Activated CD4-positive, alpha-beta T cell treated with anti-CD3 and anti-CD28 coated beads, Interleukin-2, Interleukin-4, amounts not matched to agents 100 ng/mL and 50 ng/mL, durations not matched to agents 16 hours and 8 hours (primary cell): Measurements from ENCODE around the gene ATOX1.
"Not testable (repeated sequence)": the region's sequence is repeated elsewhere in the genome, so short reads cannot be mapped to it uniquely, and the experiment has no call there.

Source experiments
- DNase-seq: peaks from one replicate; pipeline ENCODE4 v3.0.0-alpha.2; 2020; ENCODE audit warnings: low spot score

Gene ATOX1

DNA sequence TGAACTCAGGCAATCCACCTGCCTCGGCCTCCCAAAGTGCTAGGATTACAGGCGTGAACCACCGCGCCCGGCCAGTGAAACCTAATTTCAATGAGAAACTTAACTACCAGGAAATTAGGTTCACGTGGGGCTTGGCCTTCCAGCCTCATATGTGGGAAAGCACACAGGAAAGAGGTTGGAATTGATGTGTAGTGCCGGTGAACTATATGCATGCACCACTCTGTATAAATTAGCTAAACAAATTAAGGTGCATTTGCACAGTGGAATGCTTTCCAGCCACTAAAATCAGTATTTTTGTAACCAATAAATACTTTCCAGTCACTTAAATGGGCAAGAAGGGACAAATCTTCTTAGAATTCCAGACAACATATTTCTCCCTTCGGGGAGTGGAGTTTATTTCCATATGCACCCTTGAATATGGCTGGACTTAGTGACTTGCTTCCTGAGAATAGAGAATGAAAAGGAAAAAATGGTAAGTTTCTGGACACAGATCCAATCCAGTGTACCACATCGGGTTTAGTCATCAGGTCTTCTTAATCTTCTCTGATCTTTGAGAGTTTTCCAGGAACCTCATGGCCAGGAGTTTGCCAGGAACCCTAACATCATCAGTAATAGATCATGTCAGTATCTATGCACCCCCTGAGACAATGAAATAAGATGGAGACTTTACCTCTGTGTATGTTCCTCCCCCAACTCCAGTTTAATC, 24.9 kb downstream of the ATOX1 start:
- DNase-seq, result no peak

DNA sequence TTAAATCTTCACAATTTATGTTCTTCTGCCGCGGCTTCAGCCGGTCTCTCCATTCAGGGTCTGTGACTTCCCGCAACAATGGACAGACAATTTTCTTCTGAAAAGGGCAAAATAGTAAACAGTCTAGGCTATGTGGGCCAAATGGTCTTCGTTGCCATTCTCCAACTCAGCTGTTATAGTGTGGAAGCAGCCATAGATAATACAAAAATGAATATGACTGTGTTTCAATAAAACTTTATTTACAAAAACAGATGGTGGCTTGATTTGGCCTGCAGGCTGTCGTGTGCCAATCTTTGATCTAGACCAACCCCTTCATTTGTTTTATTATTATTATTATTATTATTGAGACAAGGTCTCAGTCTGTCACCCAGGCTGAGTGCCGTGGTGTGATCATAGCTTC, 28.1 kb downstream of the ATOX1 start:
- no peak for DNase-seq

DNA sequence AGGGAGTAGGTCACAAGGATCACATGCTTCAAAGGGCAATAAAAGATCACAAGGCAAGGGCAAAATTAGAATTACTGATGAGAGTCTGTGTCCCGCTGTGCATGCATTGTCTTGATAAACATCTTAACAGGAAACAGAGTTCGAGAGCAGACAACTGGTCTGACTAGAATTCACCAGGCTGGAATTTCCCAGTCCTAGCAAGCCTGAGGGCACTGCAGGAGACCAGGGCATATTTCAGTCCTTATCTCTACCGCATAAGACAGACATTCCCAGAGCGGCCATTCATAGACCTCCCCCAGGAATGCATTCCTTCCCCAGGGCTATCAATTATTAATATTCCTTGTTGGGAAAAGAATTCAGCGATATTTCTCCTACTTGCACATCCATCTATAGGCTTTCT, 28.8 kb downstream of the ATOX1 start:
- DNase-seq, result peak; percentile 38

DNA sequence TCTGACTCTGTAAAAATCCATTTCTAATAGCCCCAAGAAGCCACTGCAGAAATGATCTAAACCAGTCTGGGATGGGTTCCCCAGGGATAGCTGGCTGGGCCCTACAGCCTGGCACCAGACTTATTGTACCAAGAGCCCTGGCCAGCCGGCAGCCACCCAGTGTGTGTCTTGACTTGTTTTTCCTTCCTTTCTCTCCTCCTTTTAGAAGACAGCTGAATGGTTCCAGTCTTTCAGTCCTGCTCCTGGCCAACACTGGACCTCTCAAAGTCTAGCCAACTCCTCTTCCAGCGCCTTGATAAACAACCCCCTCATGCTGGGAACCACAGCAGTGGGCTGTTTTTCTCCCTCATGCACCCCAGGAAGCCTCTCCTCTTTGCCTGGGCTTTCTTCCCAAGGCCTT, 34.1 kb downstream of the ATOX1 start:
- DNase-seq, result no peak

DNA sequence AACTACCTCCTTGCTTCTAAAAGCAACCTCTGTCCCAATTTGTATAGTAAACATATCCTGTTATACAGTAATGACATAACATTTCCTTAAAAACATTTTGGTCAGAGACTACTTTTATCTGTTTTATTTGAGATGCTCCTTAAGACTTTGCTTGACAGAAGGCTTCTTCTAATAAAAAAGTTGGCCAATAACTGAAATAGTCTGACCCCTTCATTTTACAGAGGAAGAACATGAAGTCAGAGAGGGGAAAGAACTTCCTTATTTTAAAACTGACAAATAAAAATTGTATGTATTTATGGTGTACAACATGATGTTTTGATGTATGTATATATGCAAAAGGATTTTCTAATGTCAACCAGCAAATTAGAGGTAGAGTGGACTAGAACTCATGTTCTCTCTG, 35.9 kb downstream of the ATOX1 start:
- no peak for DNase-seq

DNA sequence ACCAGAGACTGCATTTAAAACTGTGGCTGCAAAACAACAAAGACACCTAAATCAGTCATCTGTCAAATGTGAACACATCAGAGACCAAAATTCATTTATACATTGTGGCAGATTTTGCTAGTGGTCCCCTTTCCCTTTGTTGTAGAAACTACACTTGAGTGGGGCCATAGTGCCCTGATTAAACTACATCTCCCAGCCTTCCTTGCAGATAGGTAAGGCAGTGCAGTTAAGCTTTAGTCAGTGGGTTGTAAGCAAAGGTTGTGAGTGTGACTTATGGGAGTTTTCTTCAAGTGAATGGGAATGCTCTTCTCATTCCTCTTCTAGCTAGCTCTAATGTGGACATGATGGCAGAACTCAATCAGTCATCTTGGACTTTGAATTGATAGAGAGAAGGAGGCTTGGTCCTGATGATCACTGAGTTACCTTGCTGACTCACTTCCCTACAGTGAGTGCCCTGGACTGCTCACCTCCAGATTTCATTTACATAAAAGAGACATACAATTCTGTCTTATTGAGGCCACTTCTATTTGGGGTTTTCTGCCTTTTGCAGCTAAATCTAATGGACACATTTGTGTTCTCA, 36.5 kb downstream of the ATOX1 start:
- no peak for DNase-seq

DNA sequence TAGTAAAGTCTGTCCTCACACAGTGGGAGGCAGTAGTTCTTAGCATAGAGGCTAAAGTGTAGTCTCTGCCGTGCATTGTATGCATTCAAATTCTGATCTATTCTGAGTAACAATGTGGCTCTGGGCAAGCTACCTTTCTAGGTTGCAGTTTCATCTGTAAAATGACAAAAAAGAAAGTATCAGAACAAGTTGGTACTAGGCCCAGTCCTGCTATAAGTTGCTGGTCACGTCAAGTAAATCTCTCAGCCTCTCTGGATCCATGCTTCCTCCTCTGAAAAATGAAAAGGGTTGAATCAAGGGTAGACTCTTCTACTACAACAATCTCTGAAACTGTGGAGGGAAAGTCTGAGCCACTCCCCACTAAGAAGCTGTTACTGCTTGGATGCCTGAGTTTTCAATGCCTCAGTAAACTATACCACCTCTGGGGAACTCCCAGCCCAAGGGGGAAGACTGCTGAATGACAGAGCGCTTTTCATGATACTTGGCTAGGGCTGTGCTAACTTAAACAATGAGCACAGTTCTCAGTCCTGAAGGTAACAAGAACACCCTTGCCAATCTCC, 37.3 kb downstream of the ATOX1 start:
- DNase-seq, result peak; percentile 35

DNA sequence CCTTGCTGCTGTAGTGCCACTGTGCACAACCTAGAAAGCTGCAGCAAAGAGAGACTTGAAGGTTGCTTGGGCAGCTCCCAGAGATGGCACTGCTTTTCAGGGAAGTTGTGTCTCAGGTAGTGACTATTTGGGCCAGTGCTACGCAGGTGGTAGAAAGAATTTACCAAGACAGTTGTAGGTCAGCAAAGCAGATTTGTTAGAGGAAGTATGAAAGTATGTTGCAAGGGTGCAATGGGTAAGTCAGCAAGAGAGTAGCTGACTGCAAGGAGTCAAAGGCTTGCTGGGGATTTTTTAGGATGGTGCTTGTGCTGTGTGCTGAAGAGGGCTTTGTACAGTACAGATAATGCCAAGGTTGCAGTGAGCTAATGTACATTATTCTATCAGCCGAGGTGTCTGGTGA, 38.2 kb downstream of the ATOX1 start:
- DNase-seq, result no peak

DNA sequence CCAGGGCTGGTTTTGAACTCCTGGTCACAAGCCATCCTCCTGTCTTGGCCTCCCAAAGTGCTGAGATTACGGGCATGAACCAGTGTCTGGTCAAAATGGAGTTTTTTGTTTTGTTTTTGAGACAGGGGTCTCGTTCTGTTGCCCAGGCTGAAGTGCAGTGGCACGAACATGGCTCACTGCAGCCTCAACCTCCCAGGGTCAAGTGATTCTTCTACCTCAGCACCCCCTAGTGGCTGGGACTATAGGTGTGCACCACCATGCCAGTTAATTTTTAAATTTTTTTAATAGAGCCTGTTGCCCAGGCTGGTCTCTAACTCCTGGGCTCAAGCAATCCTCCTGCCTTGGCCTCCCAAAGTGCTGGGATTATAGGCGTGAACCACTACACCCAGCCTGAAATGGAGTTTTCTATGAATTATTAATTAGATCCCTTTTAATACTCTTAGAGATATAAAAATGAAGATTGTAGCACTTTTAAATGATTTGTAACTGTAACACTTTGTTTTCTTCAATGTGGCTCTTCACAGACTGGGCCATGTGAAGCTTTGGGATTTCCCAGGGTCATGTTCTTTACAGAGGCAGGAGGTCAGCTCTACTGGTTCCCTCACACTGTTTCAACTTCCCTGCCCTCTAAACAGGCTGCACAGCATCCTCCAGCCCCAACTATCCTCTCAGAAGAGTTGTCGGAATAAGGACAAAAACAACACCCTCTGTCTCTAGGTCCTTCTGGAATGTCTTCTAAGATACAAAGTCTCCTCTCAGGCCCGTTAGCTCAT, 39.0 kb downstream of the ATOX1 start:
- DNase-seq, result peak; percentile 35

DNA sequence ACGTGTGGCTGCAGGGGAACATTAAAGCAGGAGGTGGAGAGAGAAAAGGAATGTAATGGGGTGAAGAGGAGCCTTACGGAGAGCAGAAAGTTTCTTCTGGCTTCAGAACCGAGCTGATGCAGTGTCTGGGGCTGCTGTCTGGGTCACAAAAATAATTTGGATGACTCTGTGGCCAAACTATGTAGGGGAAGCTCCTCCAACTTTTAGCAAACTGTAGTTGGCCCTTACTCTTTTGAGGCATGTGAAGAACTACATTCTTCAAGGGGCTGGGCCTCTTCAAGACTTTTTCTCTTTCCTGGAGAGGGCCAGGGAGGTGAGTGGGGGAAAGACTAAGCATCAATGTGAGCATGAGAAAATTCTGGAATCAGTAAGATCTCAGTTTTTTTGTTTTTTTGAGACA, 39.8 kb downstream of the ATOX1 start:
- DNase-seq, result no peak

DNA sequence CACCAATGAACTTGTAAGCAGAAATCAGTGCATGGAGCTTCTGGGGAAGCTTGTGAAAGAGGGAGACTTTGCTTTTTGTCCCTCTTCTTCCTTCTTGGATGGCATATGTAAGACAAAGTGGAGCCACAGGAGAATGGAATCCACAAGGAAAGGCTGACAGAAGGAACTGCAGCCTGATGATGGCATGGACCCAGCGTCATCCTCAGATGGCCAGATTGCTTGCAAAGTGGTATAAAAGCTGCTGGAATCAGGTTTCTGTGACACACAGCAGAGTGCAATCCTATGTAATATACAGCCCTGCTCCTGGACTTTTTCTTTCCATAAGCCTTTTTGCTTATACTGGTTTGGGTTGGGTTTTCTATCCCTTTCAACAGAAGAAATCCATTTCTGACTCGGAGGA, 40.3 kb downstream of the ATOX1 start:
- DNase-seq, result no peak

DNA sequence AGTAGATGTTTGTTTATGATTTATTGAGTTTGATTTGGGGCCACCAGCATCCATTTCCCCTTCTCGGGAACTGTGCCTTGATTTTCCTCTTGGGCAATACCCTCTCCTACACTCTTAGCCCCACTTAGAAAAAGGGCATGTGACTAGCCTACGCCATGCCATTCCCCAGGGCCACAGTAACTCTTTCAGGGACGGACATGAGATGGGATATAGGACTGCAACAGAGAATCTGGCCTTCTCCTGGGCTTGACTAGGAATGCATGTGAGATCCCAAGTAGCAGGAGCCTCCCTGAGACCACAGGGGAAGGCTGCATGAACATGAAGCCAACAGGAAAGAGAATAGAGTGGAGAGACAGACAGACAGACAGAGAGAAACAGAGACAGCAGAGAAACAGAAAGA, 41.0 kb downstream of the ATOX1 start:
- no peak for DNase-seq

DNA sequence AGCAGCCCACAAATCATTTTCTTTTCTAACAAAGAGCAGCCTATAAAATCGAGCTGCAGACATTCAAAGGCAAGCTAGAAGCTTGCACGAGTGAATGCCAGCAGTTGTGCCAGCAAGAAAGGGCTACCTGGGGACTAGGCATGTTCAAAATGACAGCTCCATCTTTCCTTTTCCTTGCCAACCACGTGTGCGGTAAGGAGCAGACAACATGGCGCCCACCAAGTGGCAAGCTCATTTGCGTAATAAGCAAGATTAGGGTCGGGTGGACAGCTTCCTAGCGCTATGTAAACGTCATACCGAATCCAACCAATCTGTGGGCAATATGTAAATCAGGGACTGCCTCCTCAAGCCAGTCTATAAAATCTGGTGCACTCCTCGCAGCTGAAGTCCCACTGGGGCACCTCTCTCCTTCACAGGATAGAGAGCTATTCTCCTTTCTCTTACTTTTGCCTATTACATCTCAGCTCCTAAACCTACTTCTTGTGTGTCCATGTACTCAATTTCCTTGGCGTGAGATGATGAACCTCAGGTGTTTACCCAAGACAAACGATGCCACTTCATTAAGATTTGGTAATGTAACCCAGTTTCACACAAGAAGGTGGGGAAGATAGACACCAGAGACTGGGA, 49.2 kb downstream of the ATOX1 start:
- DNase-seq, result no peak

DNA sequence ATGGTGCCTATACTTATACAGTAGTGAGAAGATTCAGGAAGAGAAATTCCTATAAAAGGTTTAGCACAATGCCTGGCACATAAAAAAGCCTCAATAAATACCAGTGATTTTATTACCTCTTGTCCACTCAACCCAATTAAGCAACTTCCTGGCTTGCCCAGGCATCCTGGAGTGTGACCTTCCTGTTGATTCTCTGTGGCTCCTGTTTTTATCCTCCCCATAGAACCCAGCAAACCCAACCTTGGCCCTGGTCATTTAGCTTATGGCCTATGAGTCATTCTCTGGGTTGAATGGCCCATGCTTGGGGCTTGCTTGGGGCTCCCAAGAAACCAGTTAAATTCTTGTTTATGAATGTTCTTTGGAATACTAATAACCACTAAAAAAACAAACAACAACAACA, 50.3 kb downstream of the ATOX1 start:
- no peak for DNase-seq

DNA sequence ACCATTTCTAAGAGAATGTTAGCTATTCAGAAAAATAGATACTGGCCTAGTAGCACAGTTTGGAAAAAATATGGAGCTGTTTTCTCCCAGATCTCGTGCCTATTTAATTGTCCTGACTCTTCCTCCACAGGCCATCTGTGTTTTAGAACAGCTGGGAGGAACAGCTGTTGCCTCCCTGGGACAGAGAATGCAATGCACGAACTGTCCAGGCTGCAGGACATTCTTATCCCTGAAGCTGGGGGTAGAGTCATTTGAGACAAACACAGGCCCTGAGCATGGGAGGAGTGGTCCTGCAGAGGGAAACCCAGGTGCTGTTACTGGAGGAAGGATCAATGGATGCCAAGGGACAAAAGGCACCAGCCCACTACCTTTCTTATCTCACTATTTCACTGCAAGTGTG, 50.9 kb downstream of the ATOX1 start:
- DNase-seq, result no peak

DNA sequence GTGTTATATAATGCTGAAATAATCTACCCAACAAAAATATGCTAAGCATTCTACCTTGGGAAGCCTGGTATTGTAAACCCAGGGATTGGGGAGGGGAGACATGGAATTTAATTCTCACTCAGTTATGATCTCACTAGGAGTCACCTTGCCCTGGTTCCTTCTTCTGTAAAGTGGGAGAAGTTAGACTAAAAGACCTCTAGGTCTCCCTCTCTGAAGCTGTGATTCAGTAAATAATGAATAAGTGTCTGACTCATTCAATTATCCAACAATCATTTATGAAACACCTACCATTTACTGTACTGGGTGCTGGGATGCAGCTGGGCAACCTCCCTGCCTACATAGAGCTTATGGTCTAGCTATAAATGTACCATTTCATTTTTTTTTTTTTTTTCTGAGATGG, 51.5 kb downstream of the ATOX1 start:
- DNase-seq, result no peak

DNA sequence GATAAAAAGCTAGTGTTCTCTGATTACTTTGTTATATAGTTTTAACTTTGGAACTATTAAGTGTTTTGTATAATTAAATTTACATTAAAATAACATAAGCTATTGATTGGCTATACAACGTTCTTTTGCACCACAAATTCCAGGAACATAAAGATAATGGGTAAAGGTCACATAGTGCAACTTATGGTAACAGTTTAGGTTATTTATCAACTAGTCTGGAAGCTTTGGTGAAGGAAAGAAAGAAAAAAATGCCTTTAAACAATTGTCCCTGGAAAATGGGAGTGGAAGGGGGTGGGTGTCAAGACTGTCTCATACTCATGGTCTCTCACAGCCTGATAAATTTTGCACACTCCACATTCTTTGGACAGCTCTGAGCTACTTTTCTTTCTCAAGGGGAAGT, 54.7 kb downstream of the ATOX1 start:
- DNase-seq, result no peak

DNA sequence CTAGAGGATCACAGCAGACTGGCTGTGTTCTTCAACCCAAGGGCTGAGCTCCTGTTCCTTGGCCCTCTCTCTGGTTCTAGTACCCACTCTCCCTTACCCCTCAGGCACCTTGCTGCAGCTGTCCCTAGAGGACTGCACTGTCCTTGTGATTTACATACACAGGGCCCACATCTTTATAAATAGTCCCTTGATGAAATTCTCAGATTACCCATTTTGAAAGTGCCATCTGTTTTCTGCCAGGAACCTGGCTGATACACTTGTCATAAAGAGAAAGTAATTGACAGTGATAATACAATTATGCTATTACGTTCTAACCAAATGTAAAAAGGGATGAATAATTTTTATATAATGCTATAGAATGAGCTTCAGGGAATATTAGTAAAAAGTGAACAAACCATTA, 55.2 kb downstream of the ATOX1 start:
- no peak for DNase-seq

DNA sequence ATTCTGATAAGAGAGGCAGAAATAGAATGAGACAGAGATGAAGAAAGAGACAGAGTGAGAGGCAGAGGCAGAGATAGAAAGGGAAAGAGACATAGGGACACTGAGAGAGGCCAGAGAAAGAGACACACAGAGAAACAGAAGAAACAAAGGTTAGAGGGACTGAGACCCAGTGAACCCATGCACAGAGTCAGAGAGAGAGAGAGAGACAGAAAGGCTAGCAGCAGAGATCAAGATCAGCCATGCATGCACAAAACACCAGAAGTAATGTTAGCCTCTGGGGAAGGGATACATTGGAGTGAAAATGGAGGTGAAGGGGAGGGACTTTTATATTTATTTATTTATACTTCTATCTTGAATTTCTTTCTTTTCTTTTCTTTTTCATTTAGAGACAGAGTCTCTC, 57.6 kb downstream of the ATOX1 start:
- no peak for DNase-seq

DNA sequence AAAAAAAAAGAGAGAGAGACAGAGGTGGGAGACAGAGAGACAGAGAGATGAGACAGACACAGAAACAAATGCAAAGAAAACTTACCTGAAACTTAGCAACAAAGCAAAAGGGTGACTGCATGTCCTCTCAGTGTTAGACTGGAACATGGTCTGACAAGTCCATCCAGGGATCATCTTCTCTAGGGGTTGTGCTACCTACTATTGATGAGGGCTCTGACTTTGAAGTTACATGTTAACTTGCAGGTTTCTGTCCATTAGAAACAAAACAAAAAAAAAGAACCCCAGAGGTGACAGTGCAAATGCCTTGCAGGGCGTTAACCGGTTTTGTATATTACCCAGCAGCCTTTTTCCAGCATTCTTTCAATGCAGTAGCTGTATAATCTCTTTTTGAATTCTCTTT, 58.1 kb downstream of the ATOX1 start:
- DNase-seq, result no peak

DNA sequence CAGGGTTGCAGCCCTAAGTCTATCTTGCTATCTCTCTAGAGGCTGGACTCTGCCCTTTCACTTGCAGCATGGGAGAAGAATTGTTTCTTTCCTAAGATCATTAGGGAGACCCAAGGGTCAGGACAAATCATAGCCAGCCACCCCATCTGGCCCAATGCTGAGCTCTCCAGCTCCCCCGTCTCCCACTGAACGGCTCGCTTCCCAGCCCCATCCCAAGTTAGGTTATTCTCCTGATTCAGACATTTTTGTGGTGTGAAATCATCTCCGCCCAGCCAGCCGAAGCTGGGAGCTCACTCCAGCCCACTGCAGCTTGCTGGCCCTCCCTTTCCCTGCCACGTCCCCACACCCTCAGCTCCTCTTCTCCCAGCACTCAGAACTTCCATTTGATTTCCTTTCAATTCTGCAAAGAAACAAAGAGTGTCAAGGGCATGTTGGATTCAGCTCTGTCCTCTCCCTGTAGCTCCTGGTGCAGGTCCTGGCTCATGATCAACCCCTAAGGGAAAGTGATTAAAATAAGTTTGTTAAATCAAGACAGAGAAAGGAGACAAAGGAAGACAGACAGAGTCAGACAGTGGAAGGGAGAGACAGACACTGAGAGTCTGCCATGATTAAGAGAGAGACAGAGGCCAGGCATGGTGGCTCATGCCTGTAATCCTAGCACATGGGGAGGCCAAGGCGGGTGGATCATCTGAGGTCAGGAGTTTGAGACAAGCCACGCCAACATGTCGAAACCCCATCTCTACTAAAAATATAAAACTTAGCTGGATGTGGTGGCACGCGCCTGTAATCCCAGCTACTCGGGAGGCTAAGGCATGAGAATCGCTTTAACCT, 59.1 kb downstream of the ATOX1 start:
- DNase-seq, result no peak

DNA sequence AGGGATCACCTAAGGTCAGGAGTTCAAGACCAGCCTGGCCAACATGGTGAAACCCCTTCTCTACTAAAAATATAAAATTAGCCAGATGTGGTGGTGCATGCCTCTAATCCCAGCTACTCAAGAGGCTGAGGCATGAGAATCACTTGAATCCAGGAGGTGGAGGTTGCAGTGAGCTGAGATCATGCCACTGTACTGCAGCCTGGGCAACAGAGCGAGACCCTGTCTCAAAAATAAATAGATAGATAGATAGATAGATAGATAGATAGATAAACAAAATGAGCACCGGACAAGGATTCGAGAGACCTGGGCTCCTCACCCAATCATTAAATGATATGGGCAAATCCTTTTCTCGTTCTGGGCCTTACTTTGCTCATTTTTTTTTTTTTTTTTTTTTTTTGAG, 60.4 kb downstream of the ATOX1 start:
- DNase-seq, result not testable (repeated sequence)
